ENCODE data around the gene FITM1. TPM values are rescaled to one million over a fixed set of nuclear protein-coding genes. Genes with fewer than 3 reads are reported as not detected.

FITM1 gene
- total RNA-seq, 1 experiment from 2014 or later, result 0.55 TPM

DNA sequence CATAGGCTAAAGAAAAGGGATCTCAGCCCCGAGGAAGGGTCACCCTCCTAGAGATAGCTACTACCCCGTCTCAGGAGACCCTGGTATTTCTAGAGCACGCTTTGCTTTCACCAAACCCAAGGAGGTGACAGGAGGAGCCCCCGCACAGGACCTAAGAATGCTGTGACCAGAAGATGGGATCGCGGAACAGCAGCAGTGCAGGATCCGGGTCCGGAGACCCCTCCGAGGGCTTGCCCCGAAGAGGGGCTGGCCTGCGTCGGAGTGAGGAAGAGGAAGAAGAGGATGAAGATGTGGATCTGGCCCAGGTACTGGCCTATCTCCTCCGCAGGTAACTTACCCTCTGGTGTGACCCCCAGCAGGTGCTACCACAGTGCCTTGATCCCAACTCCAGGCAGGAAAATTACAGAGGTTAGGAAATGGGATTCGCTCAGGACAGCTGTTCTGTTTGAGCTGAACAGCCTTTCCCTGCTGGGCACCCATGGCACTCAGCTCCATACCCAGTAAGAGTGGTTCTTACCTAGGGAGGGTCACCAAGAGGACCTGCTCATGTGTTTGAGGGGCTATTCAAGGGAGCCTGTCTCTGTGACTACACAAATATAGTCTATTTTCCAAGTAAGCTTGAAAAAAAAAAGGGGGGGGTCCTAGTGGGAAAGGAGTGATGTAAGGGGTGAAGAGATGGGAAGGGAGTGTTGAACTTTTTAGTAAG lies 14.9 kb upstream of the FITM1 start:
- H3K4me1 ChIP-seq (ENCODE audit: insufficient read depth, low read length), result peaks cover 18% of the 10 kb centered on the region
- H3K79me2 ChIP-seq (ENCODE audit: low read length), result peaks cover 18% of the 10 kb centered on the region
- no peaks in the 10 kb centered on the region for H3F3A ChIP-seq (ENCODE audit: low read length, unreplicated experiment)
- intact Hi-C loops (cut with micrococcal nuclease), result loop anchor here (1.0 kb wide), 1 partner anchor 21 kb away; the partner anchor contains the start of gene PSME1
- ATAC-seq (no peak), DNase-seq (no peak)
- no peaks in the 10 kb centered on the region for H3K27me3 ChIP-seq (ENCODE audit: low read length)
- no peaks in the 10 kb centered on the region for H3K9me3 ChIP-seq (ENCODE audit: low read length)
- H4K20me1 ChIP-seq (ENCODE audit: low read length), result no peaks in the 10 kb centered on the region
- TSS peak; percentile 67 for BruUV-seq (replicated peaks)
- H3K4me3 ChIP-seq (ENCODE audit: low read length), result peak overlapping the region; percentile 96
- H2AFZ ChIP-seq (ENCODE audit: low read length), result peak overlapping the region; percentile 91
- no peak overlapping the region for H3K27ac ChIP-seq (ENCODE audit: low read length)
- no peaks in the 10 kb centered on the region for H3K9me2 ChIP-seq (replicated peaks; ENCODE audit: low read length)
- TF ChIP-seq EZH2phosphoT487 (IDR thresholded peaks at IDR 0.05; ENCODE audit: borderline replicate concordance, low read length) (no peak), EZH2 (IDR thresholded peaks at IDR 0.05; ENCODE audit: low read length, unreplicated experiment) (no peak)
- TF ChIP-seq, protein P1, sequence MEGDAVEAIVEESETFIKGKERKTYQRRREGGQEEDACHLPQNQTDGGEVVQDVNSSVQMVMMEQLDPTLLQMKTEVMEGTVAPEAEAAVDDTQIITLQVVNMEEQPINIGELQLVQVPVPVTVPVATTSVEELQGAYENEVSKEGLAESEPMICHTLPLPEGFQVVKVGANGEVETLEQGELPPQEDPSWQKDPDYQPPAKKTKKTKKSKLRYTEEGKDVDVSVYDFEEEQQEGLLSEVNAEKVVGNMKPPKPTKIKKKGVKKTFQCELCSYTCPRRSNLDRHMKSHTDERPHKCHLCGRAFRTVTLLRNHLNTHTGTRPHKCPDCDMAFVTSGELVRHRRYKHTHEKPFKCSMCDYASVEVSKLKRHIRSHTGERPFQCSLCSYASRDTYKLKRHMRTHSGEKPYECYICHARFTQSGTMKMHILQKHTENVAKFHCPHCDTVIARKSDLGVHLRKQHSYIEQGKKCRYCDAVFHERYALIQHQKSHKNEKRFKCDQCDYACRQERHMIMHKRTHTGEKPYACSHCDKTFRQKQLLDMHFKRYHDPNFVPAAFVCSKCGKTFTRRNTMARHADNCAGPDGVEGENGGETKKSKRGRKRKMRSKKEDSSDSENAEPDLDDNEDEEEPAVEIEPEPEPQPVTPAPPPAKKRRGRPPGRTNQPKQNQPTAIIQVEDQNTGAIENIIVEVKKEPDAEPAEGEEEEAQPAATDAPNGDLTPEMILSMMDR (conservative IDR thresholded peaks at IDR 0.05; ENCODE audit: low read depth, low read length), result no peak
- ChIA-PET CTCF (interaction anchor here (0.6 to 1.6 kb wide), 5 partner anchors 25 to 193 kb away, joined by 3 to 7 read pairs (median 3); partner anchors contain the start of genes IRF9 and TINF2), POLR2A (ENCODE audit: unreplicated experiment) (interaction anchor here (0.6 to 1.8 kb wide), 6 partner anchors 21 to 549 kb away, joined by 3 to 17 read pairs (median 5); partner anchors contain the start of genes EMC9, PSME1, PSME2 and RNF31)
- H3K36me3 ChIP-seq (ENCODE audit: low read depth, low read length), result peaks cover 13% of the 10 kb centered on the region; the same call in 1 of the 2 replicates
- H3K4me2 ChIP-seq (ENCODE audit: low read length), result peak overlapping the region; percentile 95
- peak overlapping the region; percentile 86 for H3K9ac ChIP-seq (ENCODE audit: low read length)

DNA sequence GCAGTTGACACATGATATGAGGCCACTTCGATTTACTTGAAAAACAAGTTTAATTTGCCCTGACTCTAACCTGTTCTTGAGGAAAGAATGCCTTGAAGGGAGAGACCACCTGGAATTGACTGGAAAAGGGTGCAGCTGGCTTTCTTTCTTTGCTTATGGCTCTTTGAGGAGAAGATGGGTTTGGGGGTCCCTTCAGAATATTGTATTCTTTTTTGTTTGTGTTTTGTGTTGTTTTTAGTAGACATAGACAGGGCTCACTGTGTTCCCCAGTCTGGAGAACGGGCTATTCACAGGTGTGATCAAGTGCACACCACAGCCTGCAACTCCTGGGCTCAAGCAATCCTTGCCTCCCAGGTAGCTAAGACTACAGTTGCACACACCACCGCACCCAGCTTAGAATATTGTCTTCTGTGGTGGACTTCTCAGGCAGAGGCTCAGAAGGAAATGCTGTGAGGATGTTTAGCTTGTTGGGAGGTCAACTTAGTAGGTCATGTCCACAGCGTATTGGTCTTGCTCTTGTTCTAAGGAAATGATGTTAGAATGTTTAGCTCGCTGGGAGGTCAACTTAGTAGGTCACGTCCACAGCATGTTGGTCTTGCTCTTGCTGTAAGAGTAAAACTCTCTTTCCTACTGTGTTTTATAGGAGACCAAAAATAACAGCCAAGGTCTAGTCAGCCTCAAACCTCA lies 14.2 kb upstream of the FITM1 start:
- Histone ChIP-seq H3K36me3 (ENCODE audit: low read depth, low read length) (peaks cover 13% of the 10 kb centered on the region; the same call in 1 of the 2 replicates), H3K9ac (ENCODE audit: low read length) (no peak overlapping the region), H2AFZ (ENCODE audit: low read length) (no peak overlapping the region), H3K4me3 (ENCODE audit: low read length) (peak overlapping the region; percentile 96), H3F3A (ENCODE audit: low read length, unreplicated experiment) (no peaks in the 10 kb centered on the region), H3K27ac (ENCODE audit: low read length) (no peak overlapping the region), H3K9me2 (replicated peaks; ENCODE audit: low read length) (no peaks in the 10 kb centered on the region), H3K4me1 (ENCODE audit: insufficient read depth, low read length) (peaks cover 18% of the 10 kb centered on the region), H3K4me2 (ENCODE audit: low read length) (peak overlapping the region; percentile 95), H3K9me3 (ENCODE audit: low read length) (no peaks in the 10 kb centered on the region), H3K27me3 (ENCODE audit: low read length) (no peaks in the 10 kb centered on the region), H4K20me1 (ENCODE audit: low read length) (no peaks in the 10 kb centered on the region), H3K79me2 (ENCODE audit: low read length) (peaks cover 18% of the 10 kb centered on the region)
- ATAC-seq (no peak), DNase-seq (no peak)
- no peak for TF ChIP-seq EZH2 (IDR thresholded peaks at IDR 0.05; ENCODE audit: low read length, unreplicated experiment)
- no peak for TF ChIP-seq EZH2phosphoT487 (IDR thresholded peaks at IDR 0.05; ENCODE audit: borderline replicate concordance, low read length)
- TF ChIP-seq, protein P1 (conservative IDR thresholded peaks at IDR 0.05; ENCODE audit: low read depth, low read length), result no peak
- intact Hi-C loops (cut with micrococcal nuclease), result no loop called here
- ChIA-PET CTCF (no interaction called here), POLR2A (ENCODE audit: unreplicated experiment) (no interaction called here)
- no TSS peak for BruUV-seq (replicated peaks)

Data from PC-3 (cell line).